H1 (cell line): Measurements from ENCODE around the gene ORC3.

ENCODE experiments used
- CREB1 ChIP-seq: IDR thresholded peaks from 2 replicates; pipeline ENCODE4 v1.6.1; 2012; ENCODE audit warnings: inconsistent platforms
- EZH2 ChIP-seq: fragments of 200-600 bp; sonication (generic); IDR thresholded peaks from 2 replicates; pipeline ENCODE4 v1.7.1; 2012; ENCODE audit warnings: low read depth, mild to moderate bottlenecking, moderate library complexity, low read length, inconsistent platforms; ENCODE audit not compliant: severe bottlenecking
- KDM1A ChIP-seq: fragments of 200-600, 300-600 bp; sonication (generic); IDR thresholded peaks from 2 replicates; pipeline ENCODE4 v1.7.1; 2016; ENCODE audit warnings: mild to moderate bottlenecking, low read length, borderline replicate concordance
- POLR2A ChIP-seq, 2 experiments: IDR thresholded peaks; 1 replicate in 1 of 2; 2 replicates in 1 of 2; pipeline ENCODE4 v1.6.1; 2011; ENCODE audit warnings: low read depth in 2 of 2, low read length in 2 of 2, mild to moderate bottlenecking in 2 of 2; ENCODE audit errors: control extremely low read depth in 1 of 2
- RBBP5 ChIP-seq: IDR thresholded peaks from 2 replicates; pipeline ENCODE4 v1.7.1; 2012; ENCODE audit warnings: low read depth, mild to moderate bottlenecking, inconsistent platforms, low read length, moderate library complexity, borderline replicate concordance
- ZNF274 ChIP-seq: IDR thresholded peaks from 2 replicates; pipeline ENCODE4 v1.7.0; 2012; ENCODE audit warnings: low read length, borderline replicate concordance; ENCODE audit errors: extremely low read depth
- TF ChIP-seq, protein P1 (sequence below), 3 experiments: IDR thresholded peaks; 1 replicate in 2 of 3; 2 replicates in 1 of 3; pipeline versions ENCODE4 v1.5.1 to v1.6.1; 2011; ENCODE audit warnings: low read length in 3 of 3, mild to moderate bottlenecking in 3 of 3, inconsistent platforms in 2 of 3, low read depth in 1 of 3, moderate library complexity in 1 of 3; ENCODE audit not compliant: insufficient read depth in 1 of 3; ENCODE audit errors: control extremely low read depth in 1 of 3
- TF ChIP-seq, protein P2 (sequence below): IDR thresholded peaks from 2 replicates; pipeline ENCODE4 v1.6.1; 2011; ENCODE audit warnings: low read length, improper control_type of control experiment
- TF ChIP-seq, protein P3 (sequence below): IDR thresholded peaks from 2 replicates; pipeline ENCODE4 v1.6.1; 2012; ENCODE audit warnings: inconsistent platforms

DNA sequence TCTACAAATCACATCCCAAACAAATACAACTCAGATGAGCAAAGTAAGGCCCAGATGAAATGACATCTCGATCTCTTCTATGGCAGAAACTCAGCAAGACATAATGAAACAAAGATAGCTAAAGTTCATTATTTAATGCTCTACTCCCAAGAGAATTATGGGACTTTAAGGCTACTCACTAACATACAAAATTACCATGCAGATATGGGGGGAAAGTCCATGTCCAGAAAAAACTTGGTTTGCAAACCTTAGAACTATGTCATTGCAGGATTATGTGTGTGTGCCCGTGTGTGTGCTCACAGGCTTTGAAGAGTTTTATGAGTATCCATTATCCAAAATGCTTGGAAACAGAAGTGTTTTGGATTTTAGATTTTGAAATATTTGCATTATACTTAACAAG lies 78.1 kb downstream of the ORC3 start:
- TF ChIP-seq ZNF274 (no peak), KDM1A (no peak), POLR2A (IDR thresholded peaks at IDR 0.05; ENCODE audit: control extremely low read depth in 1 of 2, low read depth in 2 of 2, low read length in 2 of 2) (no peak), CREB1 (no peak), RBBP5 (no peak), EZH2 (no peak)
- TF ChIP-seq, protein P1, sequence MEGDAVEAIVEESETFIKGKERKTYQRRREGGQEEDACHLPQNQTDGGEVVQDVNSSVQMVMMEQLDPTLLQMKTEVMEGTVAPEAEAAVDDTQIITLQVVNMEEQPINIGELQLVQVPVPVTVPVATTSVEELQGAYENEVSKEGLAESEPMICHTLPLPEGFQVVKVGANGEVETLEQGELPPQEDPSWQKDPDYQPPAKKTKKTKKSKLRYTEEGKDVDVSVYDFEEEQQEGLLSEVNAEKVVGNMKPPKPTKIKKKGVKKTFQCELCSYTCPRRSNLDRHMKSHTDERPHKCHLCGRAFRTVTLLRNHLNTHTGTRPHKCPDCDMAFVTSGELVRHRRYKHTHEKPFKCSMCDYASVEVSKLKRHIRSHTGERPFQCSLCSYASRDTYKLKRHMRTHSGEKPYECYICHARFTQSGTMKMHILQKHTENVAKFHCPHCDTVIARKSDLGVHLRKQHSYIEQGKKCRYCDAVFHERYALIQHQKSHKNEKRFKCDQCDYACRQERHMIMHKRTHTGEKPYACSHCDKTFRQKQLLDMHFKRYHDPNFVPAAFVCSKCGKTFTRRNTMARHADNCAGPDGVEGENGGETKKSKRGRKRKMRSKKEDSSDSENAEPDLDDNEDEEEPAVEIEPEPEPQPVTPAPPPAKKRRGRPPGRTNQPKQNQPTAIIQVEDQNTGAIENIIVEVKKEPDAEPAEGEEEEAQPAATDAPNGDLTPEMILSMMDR (IDR thresholded peaks at IDR 0.05; ENCODE audit: control extremely low read depth in 1 of 3, insufficient read depth in 1 of 3, low read depth in 1 of 3, low read length in 3 of 3), result no peak
- TF ChIP-seq, protein P2, sequence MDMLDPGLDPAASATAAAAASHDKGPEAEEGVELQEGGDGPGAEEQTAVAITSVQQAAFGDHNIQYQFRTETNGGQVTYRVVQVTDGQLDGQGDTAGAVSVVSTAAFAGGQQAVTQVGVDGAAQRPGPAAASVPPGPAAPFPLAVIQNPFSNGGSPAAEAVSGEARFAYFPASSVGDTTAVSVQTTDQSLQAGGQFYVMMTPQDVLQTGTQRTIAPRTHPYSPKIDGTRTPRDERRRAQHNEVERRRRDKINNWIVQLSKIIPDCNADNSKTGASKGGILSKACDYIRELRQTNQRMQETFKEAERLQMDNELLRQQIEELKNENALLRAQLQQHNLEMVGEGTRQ, result no peak
- TF ChIP-seq, protein P3, sequence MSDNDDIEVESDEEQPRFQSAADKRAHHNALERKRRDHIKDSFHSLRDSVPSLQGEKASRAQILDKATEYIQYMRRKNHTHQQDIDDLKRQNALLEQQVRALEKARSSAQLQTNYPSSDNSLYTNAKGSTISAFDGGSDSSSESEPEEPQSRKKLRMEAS, result no peak
